ENCODE measurements around the gene CDKAL1.

- TF ChIP-seq ESRRA (IDR thresholded peaks at IDR 0.05; ENCODE audit: low read length) (no peak), ZNF274 (IDR thresholded peaks at IDR 0.05; ENCODE audit: insufficient read depth, insufficient read length) (no peak)
Observed at GRCh38 chr6:20566109-20566508, 31.9 kb downstream of the CDKAL1 start.
